RWPE2 (cell line): ENCODE data around the gene S1PR4.
"Not testable (repeated sequence)": the region's sequence is repeated elsewhere in the genome, so short reads cannot be mapped to it uniquely, and the experiment has no call there.

Source experiments
- ATAC-seq: fragments of 200-7000 bp; cut with Tn5 transposase; 3 replicates; pipeline ENCODE4 v1.9.1; 2021; ENCODE audit warnings: low read depth
- DNase-seq: peaks from one replicate; pipeline ENCODE4 v3.0.0-alpha.2; 2020; ENCODE audit warnings: low spot score
- H3K27ac ChIP-seq: fragments of 450-650 bp; 2 replicates; pipeline ENCODE4 v1.5.1; 2017; ENCODE audit warnings: mild to moderate bottlenecking; ENCODE audit not compliant: poor library complexity, severe bottlenecking
- H3K27me3 ChIP-seq: fragments of 250-450 bp; sonication (Bioruptor Pico); 2 replicates; pipeline ENCODE4 v1.5.1; 2021; ENCODE audit warnings: mild to moderate bottlenecking, moderate library complexity; ENCODE audit not compliant: insufficient read depth, poor library complexity, severe bottlenecking
- H3K36me3 ChIP-seq: fragments of 250-450 bp; sonication (Bioruptor Pico); 2 replicates; pipeline ENCODE4 v1.5.1; 2020; ENCODE audit warnings: low read depth, mild to moderate bottlenecking, moderate library complexity
- H3K4me1 ChIP-seq: fragments of 250-450 bp; sonication (Bioruptor Pico); 2 replicates; pipeline ENCODE4 v1.5.1; 2021; ENCODE audit warnings: mild to moderate bottlenecking, moderate library complexity; ENCODE audit not compliant: insufficient read depth, poor library complexity, severe bottlenecking
- H3K4me3 ChIP-seq: fragments of 250-450 bp; sonication (Bioruptor Pico); 2 replicates; pipeline ENCODE4 v1.5.1; 2021; ENCODE audit warnings: mild to moderate bottlenecking, moderate library complexity; ENCODE audit not compliant: severe bottlenecking
- H3K9me3 ChIP-seq: fragments of 250-450 bp; sonication (Bioruptor Pico); 2 replicates; pipeline ENCODE4 v1.5.1; 2021; ENCODE audit warnings: mild to moderate bottlenecking, moderate library complexity; ENCODE audit not compliant: severe bottlenecking
- CTCF ChIP-seq: fragments of 450-650 bp; IDR thresholded peaks from one replicate; pipeline ENCODE4 v1.5.1; 2017; ENCODE audit warnings: mild to moderate bottlenecking, moderate library complexity; ENCODE audit not compliant: poor library complexity, severe bottlenecking

The S1PR4 gene

DNA sequence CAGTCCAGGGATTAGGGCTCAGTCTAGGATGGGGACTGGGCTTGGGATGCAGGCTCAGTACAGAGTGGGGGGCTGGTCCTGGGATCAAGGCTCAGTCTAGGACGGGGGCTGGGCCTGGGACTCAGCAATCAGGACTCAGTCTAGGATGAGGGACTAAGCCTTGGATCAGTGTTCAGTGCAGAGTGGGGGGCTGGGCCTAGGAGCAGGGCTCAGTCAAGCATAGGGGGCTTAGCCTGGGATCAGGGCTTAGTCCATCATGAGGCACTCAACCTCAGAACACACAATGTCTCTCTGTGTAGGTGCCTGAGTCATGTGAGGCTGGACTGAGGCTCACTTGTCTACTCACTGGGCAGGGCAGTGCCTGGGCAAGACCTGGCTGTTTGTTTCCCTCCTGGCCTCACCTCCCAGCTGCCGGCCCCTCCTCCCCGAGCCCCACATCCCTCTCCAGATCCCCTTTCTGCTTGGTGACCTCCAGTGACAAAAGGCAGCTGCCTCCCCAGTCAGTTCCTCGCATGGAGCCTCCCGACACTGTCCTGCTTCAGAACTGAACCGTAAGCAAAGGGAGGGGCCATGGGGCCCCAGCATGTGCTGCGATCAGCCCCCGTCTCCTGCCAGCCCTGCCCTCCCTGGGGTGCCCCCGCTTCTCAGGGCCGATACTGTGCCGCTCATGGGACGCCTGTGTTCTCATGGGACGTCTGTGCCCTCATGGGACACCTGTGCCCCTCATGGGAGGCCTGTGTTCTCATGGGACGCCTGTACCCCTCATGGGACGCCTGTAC, 6.5 kb upstream of the S1PR4 start:
- no peak for TF ChIP-seq CTCF
- H3K27me3 ChIP-seq: no peaks in the 10 kb centered on the region
- peak overlapping the region; percentile 10 for H3K27ac ChIP-seq
- H3K36me3 ChIP-seq: no peaks in the 10 kb centered on the region
- H3K4me3 ChIP-seq: no peak overlapping the region
- H3K4me1 ChIP-seq: peaks cover 21% of the 10 kb centered on the region
- ATAC-seq (peak; percentile 65), DNase-seq (no peak)
- no peaks in the 10 kb centered on the region for H3K9me3 ChIP-seq

GRCh38 chr19:3172673-3173000, 5.9 kb upstream of the S1PR4 start:
- H3K27ac ChIP-seq, H3K36me3 ChIP-seq, H3K27me3 ChIP-seq, ATAC-seq, H3K9me3 ChIP-seq, H3K4me3 ChIP-seq, DNase-seq: not testable (repeated sequence)
- H3K4me1 ChIP-seq: peaks cover 22% of the 10 kb centered on the region

DNA sequence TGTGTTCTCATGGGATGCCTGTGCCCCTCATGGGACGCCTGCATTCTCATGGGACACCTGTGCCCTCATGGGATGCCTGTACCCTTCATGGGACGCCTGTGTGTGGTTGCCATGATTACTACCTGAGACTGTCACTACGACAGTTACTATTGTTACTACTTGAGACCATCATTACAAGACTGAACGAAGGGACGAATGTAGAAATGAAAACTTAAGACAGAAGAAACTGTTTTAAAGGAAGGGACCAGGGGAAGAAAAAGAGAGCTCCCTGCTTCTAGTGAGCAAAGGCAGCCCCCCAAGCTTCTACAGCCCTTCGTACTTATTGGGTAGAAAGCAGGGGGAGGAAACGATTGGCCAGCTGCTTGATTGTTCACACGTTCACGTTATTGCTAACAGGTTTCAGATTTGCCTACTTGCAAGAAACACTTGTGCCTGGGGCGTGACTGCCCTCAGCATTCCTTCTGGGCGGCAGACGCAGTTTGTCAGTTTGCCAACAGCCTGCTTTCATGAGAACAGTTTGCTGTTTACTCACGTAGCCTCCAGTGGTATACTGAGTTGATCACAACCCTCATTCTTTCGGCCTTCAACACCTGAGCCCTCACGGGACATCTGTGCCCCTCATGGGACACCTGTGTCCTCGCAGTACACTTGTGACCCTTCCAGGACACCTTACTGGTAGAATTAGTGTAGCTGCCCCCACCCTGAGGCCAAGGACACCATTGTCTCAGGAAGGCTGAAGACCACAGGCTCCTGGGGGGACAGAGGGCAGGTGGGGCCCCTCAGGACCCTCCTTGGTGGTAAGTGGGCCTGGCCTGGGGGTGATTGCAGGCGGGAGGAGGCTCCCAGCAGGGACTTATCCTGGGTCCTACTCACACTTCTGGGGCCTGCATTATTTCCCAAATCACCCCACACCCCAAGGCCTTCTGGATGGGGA, 2.5 kb upstream of the S1PR4 start:
- peak; percentile 91 for DNase-seq
- peak; percentile 30 for ATAC-seq
- Histone ChIP-seq H3K4me1 (peaks cover 19% of the 10 kb centered on the region), H3K36me3 (no peaks in the 10 kb centered on the region), H3K27me3 (no peaks in the 10 kb centered on the region), H3K9me3 (no peaks in the 10 kb centered on the region), H3K4me3 (no peak overlapping the region), H3K27ac (peak overlapping the region; percentile 95)
- no peak for TF ChIP-seq CTCF

DNA sequence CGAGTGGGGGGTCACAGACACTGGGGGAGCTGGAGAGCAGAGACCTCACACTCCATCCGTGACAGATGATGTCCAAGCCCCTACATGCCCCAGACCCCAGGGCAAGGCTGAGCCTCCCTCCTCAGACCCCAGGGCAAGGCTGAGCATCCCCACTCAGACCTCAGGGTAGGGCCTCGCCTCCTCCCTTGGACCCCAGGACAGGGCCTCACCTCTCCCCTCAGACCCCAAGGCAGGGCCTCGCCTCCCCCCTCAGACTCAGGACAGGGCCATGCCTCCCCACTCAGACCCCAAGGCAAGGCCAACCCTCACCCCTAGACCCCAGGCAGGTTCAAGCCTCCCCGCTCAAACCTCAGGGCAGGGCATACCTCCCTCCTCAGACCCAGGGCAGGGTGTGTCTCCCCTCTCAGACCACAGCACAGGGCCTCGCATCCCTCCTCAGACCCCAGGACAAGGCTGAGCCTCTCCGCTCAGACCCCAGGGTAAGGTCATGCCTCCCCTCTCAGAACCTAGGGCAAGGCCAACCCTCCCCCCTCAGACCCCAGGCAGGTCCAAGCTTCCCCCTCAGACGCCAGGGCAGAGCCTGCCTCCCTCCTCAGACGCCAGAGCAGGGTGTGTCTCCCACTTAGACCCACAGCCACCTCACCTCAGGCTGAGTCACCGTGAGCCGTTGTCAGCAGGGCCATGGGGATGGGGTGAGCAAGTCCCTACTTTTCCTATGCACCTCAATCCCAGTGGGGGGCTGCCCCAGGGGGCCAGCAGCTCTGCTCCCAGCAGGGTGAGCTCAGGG, 1.7 kb upstream of the S1PR4 start:
- Histone ChIP-seq H3K4me1 (peaks cover 17% of the 10 kb centered on the region), H3K4me3 (no peak overlapping the region), H3K36me3 (no peaks in the 10 kb centered on the region), H3K9me3 (no peaks in the 10 kb centered on the region), H3K27ac (peak overlapping the region; percentile 95), H3K27me3 (no peaks in the 10 kb centered on the region)
- peak; percentile 91 for DNase-seq
- no peak for TF ChIP-seq CTCF
- peak; percentile 93 for ATAC-seq

DNA sequence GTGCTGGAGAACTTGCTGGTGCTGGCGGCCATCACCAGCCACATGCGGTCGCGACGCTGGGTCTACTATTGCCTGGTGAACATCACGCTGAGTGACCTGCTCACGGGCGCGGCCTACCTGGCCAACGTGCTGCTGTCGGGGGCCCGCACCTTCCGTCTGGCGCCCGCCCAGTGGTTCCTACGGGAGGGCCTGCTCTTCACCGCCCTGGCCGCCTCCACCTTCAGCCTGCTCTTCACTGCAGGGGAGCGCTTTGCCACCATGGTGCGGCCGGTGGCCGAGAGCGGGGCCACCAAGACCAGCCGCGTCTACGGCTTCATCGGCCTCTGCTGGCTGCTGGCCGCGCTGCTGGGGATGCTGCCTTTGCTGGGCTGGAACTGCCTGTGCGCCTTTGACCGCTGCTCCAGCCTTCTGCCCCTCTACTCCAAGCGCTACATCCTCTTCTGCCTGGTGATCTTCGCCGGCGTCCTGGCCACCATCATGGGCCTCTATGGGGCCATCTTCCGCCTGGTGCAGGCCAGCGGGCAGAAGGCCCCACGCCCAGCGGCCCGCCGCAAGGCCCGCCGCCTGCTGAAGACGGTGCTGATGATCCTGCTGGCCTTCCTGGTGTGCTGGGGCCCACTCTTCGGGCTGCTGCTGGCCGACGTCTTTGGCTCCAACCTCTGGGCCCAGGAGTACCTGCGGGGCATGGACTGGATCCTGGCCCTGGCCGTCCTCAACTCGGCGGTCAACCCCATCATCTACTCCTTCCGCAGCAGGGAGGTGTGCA, 587 bp downstream of the S1PR4 start:
- no peak for TF ChIP-seq CTCF
- H3K27ac ChIP-seq: no peak overlapping the region
- H3K9me3 ChIP-seq: no peaks in the 10 kb centered on the region
- DNase-seq (no peak), ATAC-seq (no peak)
- no peaks in the 10 kb centered on the region for H3K36me3 ChIP-seq
- no peak overlapping the region for H3K4me3 ChIP-seq
- H3K27me3 ChIP-seq: no peaks in the 10 kb centered on the region
- H3K4me1 ChIP-seq: peaks cover 17% of the 10 kb centered on the region
